OCI-LY1 (cell line): Measurements from ENCODE around the gene ABCC11.

Source experiments
- CTCF ChIP-seq: fragments of 200-600 bp; sonication (generic), shearing (Covaris generic); IDR thresholded peaks from 2 replicates; pipeline ENCODE4 v1.5.1; 2017; ENCODE audit warnings: mild to moderate bottlenecking, antibody characterized with exemption, low read length, moderate library complexity, mixed read lengths
- EZH2 ChIP-seq: fragments of 200-600 bp; sonication (generic), shearing (Covaris generic); IDR thresholded peaks from 2 replicates; pipeline ENCODE4 v1.8.0; 2017; ENCODE audit warnings: borderline replicate concordance, mixed run types, mild to moderate bottlenecking, antibody characterized with exemption, low read length, moderate library complexity, mixed read lengths

GRCh38 chr16:48210747-48211146, 36.6 kb downstream of the ABCC11 start:
- no peak for TF ChIP-seq CTCF
- TF ChIP-seq EZH2, result no peak
